Activated naive CD8-positive, alpha-beta T cell (primary cell): ENCODE data around the gene ANKRD49.

Source experiments
- H3K27ac Mint-ChIP-seq: one replicate; pipeline ENCODE4 v1.8.0; 2021; ENCODE audit warnings: mixed read lengths
- H3K27me3 Mint-ChIP-seq: one replicate; pipeline ENCODE4 v1.8.0; 2021; ENCODE audit warnings: mixed read lengths
- H3K36me3 Mint-ChIP-seq: one replicate; pipeline ENCODE4 v1.8.0; 2021; ENCODE audit warnings: mixed read lengths
- H3K4me1 Mint-ChIP-seq: one replicate; pipeline ENCODE4 v1.8.0; 2021; ENCODE audit warnings: low read depth, mixed read lengths
- H3K4me3 Mint-ChIP-seq: one replicate; pipeline ENCODE4 v1.8.0; 2021; ENCODE audit warnings: mild to moderate bottlenecking, mixed read lengths
- H3K9me3 Mint-ChIP-seq: one replicate; pipeline ENCODE4 v1.8.0; 2021; ENCODE audit warnings: low read depth, mixed read lengths

ANKRD49 gene

DNA sequence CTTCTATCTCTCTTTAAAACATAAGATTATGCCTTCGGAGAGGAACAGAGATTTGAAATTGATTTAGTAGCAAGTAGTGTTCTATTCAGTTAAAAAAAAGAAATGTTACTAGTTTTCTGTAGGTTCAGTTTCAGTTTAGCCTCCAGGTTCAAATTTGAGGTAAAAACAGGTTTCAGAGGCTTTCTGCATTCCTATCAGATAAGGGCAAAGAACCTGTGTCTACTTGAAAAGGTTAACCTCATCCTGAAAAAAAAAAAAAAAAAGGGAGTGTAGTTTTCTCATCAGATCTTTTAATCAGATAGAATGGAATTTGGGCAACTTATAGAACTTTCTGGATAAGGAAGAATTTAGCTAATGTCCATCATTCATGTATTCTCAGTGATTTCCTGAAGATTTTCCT lies 30.6 kb downstream of the ANKRD49 start:
- H3K27me3 Mint-ChIP-seq, result peaks cover 4% of the 10 kb centered on the region
- H3K27ac Mint-ChIP-seq, result no peak overlapping the region
- H3K36me3 Mint-ChIP-seq, result no peaks in the 10 kb centered on the region
- H3K4me1 Mint-ChIP-seq, result no peaks in the 10 kb centered on the region
- H3K9me3 Mint-ChIP-seq, result no peaks in the 10 kb centered on the region
- H3K4me3 Mint-ChIP-seq, result no peak overlapping the region

DNA sequence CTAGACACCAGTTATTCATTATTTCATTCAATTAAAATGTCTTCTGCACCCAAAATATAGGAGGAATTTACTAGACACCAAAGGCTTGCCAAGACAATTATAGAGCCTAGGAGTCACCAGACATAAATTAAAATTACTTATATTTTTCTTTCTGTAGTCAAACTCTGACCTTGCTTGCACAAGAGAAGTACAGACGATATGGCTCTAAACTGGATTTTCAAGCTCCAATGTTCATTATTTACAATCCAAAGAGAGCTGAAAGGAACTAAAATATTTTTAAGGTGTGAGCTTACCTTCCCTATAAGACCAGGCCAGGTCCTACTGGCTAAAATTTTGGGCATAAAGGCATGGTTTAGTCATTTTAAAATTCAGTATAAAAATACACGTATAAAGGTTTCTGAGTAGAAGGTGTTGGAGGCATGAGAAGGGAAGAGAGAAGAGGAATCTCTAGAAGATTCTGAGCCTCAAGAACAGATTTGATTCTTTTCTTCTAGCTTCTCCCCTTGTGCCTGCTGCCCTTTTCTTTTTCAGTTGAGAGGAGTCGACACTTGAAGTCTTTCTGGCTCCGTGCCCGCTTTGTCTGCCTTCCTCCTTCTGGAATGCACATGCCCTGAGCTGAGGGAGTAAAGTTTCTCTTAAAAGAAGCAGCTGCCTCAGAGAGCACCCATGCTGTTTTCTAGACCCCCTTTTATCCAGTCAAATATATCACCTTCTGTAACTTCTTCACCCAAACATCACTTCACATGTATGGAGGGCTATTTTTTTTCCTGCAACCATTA lies 32.0 kb downstream of the ANKRD49 start:
- peaks cover 6% of the 10 kb centered on the region for H3K27me3 Mint-ChIP-seq
- no peak overlapping the region for H3K27ac Mint-ChIP-seq
- no peaks in the 10 kb centered on the region for H3K4me1 Mint-ChIP-seq
- no peaks in the 10 kb centered on the region for H3K36me3 Mint-ChIP-seq
- H3K4me3 Mint-ChIP-seq, result no peak overlapping the region
- H3K9me3 Mint-ChIP-seq, result no peaks in the 10 kb centered on the region

DNA sequence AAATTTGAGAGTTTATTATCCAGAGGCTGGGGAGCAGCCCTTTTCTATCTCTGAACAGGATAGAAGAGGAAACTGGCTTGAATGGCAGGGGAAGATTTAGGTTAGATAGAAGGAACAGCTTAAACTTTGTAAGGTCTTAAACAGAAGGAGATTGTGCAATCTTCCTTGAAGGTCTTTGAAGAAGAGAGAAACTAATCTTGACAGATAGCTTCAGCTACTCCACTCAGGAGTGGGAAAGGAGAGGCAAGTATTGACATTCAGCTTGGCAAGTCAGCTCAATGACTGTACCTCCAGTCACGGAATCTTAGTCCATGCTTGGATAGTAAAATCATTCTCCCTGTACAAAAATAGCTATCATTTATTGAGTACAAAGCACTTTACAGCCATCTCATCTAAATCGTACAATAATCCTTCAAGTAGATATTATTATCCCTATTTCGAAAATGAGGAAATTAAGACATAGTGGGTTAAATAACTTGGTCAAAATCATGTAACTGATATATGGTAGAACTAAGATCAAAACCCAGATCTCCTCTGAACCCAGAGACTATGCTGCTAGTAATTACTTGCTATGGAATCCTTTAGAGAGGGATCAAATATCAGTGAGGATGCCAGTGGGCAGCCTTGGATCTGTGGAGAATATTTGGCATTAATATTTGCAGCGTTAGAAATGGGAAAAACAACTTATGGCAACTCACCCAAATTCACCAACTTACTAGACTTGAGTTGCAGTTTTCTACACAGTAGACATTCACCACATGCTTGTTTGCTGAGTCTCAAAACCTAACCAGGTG lies 33.1 kb downstream of the ANKRD49 start:
- no peaks in the 10 kb centered on the region for H3K4me1 Mint-ChIP-seq
- peaks cover 8% of the 10 kb centered on the region for H3K27me3 Mint-ChIP-seq
- no peak overlapping the region for H3K4me3 Mint-ChIP-seq
- no peaks in the 10 kb centered on the region for H3K36me3 Mint-ChIP-seq
- no peak overlapping the region for H3K27ac Mint-ChIP-seq
- H3K9me3 Mint-ChIP-seq, result no peaks in the 10 kb centered on the region

DNA sequence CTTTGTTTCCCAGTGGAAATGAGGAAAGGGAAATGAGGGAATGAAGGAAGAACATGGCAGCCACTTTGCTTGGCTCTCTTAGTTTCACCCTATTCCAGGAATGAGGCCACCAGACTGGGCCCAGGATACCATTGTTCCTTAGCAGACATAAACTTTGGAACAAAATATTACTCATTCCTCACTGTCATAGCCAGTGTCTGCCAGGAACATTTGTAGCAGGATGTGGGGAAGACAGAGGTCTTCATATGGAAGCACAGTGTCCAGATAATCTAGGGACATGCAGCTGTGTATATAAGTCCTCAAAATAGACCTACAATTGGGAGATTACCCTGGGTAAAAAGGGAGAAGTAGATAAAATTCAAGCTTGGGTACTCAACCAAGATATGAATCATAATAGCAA lies 34.8 kb downstream of the ANKRD49 start:
- H3K4me3 Mint-ChIP-seq, result no peak overlapping the region

DNA sequence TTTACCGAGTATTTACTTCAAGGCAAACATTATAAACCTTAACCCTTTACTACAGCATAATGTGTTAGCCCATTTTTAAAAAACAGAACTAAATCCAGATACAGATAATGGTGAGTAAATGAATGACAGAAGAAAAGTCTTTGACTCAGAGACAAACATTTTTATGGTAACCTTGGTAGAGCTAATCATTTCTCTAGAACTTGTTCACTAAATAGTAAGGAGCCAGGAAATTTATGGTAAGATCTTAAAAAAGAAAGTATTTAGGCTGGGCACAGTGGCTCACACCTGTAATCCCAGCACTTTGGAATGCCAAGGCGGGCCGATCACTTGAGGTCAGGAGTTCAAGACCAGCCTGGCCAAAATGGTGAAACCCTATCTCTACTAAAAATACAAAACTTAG lies 38.4 kb downstream of the ANKRD49 start:
- H3K9me3 Mint-ChIP-seq, result no peaks in the 10 kb centered on the region
- no peak overlapping the region for H3K4me3 Mint-ChIP-seq
- no peaks in the 10 kb centered on the region for H3K4me1 Mint-ChIP-seq
- no peaks in the 10 kb centered on the region for H3K36me3 Mint-ChIP-seq
- no peak overlapping the region for H3K27ac Mint-ChIP-seq
- peaks cover 19% of the 10 kb centered on the region for H3K27me3 Mint-ChIP-seq

More for the DNA sequence above, 34.8 kb downstream of the ANKRD49 start:
- H3K27ac Mint-ChIP-seq, result no peak overlapping the region
- H3K36me3 Mint-ChIP-seq, result no peaks in the 10 kb centered on the region
- H3K4me1 Mint-ChIP-seq, result no peaks in the 10 kb centered on the region
- H3K9me3 Mint-ChIP-seq, result no peaks in the 10 kb centered on the region
- H3K27me3 Mint-ChIP-seq, result peaks cover 10% of the 10 kb centered on the region

DNA sequence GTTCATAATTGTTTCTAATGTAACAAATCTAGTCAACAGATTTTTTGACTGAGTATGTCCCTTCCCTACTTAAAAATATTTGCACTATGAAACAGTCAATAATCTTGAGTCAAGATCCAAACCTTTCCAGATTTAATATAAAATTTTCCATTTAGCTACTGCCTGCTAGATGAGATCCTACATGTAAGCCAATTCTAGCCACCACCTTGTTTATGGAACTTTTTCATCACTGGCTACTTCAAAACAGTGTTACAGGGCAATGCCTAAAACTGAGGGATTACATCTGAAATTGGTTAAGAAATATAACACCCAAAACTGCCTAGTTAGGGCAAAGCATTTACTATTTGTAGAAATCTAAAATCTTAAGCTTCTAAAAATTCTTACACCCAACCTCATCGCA lies 39.4 kb downstream of the ANKRD49 start:
- Mint-ChIP-seq H3K27me3 (peaks cover 21% of the 10 kb centered on the region), H3K4me3 (no peak overlapping the region), H3K36me3 (no peaks in the 10 kb centered on the region), H3K27ac (no peak overlapping the region), H3K9me3 (no peaks in the 10 kb centered on the region), H3K4me1 (no peaks in the 10 kb centered on the region)

DNA sequence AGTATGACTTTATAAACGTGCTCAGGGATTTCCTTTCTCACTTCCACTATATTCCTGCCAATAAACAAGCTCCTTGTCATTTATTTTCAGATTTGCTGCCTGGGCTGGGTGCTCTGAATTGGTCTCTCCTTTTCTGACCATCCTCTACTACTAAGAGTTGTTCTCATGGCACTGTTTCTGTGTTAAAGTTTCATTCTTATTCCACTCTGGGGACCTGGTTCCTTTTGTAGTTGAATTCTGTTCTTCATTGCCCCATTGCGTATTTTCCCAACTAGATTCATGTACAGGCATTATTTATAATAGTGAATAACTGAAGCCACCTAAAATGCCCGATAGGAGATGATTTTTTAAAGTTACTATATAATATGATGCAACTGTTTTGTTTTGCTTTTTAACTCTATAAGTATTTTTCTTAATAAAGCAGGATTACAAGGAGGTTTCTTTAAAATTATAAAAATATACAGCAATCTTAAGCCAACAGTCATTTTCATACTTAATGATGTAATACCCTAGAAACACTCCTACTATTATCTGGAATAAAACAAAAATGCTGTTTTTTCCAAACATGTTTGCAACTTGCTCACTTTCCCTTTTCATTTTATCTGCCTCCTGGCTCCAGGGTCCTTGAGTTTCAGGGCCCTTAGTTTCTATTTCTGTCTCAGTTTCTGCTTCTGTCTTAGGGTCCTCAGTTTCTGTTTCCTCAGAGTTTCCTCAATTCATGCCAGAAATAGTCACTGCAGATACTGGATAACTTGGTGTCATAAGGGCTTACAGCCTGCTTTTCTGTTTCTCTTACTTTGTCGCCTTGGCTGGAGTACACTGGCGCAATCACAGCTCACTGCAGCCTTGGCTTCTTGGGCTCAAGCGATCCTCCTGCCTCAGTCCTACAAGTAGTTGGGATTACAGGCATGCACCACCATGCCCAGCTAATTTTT lies 40.2 kb downstream of the ANKRD49 start:
- no peak overlapping the region for H3K4me3 Mint-ChIP-seq
- H3K36me3 Mint-ChIP-seq, result no peaks in the 10 kb centered on the region
- no peaks in the 10 kb centered on the region for H3K4me1 Mint-ChIP-seq
- H3K9me3 Mint-ChIP-seq, result no peaks in the 10 kb centered on the region
- H3K27ac Mint-ChIP-seq, result no peak overlapping the region
- peaks cover 23% of the 10 kb centered on the region for H3K27me3 Mint-ChIP-seq

DNA sequence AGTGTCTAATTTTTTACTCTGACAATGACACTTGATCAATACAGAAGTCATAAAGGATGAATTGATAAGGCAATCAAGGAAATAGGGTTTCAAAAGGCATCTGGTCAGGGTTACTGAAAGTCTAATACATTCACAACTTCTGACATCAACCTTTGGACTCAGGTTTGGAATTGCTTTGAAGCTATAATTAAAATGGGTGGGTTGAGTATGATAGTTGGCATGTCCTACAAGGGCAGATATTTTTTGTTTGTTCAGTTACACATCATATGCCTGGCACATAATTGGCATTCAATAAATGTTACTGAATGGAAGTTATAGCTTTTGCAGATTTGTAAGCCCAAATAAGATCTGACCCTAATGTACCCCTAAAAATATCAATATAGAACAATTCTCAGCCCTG lies 42.6 kb downstream of the ANKRD49 start:
- no peak overlapping the region for H3K4me3 Mint-ChIP-seq
- H3K36me3 Mint-ChIP-seq, result no peaks in the 10 kb centered on the region
- no peaks in the 10 kb centered on the region for H3K4me1 Mint-ChIP-seq
- no peak overlapping the region for H3K27ac Mint-ChIP-seq
- peaks cover 19% of the 10 kb centered on the region for H3K27me3 Mint-ChIP-seq
- no peaks in the 10 kb centered on the region for H3K9me3 Mint-ChIP-seq

DNA sequence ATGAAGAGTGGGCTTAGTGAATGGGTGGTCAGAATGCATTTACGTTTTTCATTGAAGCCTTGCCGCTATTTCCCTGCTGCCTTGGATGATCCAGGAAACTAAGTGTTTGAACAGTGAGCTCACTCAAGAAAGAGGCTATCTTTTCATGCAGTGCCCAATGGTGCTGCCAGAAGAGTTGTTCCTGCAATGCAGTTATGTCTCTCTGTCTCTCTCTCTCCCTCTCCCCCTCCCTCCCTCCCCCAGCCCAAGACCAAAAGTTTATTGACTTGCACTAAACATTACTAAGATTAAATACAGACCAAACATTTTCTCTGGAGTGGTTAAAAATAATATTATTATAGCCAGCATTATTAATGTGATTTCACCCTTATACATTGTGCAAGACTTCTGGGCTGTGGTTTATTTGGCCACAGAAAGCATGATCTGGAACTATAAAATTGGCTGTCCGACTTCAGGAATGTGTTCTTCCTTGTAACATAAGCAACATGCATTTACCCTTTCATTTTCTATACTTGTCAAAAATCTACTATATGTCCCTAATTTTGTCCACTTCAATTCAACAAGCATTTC lies 43.3 kb downstream of the ANKRD49 start:
- Mint-ChIP-seq H3K9me3 (no peaks in the 10 kb centered on the region), H3K4me1 (peaks cover 2% of the 10 kb centered on the region), H3K4me3 (no peak overlapping the region), H3K36me3 (no peaks in the 10 kb centered on the region), H3K27ac (no peak overlapping the region), H3K27me3 (peaks cover 19% of the 10 kb centered on the region)

DNA sequence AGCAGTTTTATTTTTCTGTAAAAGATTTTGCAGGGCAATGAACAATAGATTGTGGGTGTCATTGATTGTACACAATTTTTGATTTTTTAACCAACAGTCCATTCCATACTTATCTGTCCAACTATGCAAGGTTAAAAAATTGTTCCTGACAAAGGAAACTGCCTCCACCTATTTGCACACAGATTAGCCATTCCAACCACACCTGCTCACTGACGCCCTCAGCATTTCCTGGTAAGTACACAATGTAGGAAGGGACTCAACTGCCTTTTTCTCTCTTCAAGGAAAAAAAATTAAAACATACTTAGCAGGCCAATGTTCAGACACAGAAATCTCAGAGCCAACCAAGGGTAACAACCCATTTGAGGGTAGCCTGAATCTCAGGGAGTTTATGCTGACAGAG lies 45.6 kb downstream of the ANKRD49 start:
- H3K36me3 Mint-ChIP-seq, result no peaks in the 10 kb centered on the region
- H3K27me3 Mint-ChIP-seq, result peaks cover 14% of the 10 kb centered on the region
- no peaks in the 10 kb centered on the region for H3K9me3 Mint-ChIP-seq
- H3K4me1 Mint-ChIP-seq, result peaks cover 11% of the 10 kb centered on the region
- no peak overlapping the region for H3K27ac Mint-ChIP-seq
- no peak overlapping the region for H3K4me3 Mint-ChIP-seq

DNA sequence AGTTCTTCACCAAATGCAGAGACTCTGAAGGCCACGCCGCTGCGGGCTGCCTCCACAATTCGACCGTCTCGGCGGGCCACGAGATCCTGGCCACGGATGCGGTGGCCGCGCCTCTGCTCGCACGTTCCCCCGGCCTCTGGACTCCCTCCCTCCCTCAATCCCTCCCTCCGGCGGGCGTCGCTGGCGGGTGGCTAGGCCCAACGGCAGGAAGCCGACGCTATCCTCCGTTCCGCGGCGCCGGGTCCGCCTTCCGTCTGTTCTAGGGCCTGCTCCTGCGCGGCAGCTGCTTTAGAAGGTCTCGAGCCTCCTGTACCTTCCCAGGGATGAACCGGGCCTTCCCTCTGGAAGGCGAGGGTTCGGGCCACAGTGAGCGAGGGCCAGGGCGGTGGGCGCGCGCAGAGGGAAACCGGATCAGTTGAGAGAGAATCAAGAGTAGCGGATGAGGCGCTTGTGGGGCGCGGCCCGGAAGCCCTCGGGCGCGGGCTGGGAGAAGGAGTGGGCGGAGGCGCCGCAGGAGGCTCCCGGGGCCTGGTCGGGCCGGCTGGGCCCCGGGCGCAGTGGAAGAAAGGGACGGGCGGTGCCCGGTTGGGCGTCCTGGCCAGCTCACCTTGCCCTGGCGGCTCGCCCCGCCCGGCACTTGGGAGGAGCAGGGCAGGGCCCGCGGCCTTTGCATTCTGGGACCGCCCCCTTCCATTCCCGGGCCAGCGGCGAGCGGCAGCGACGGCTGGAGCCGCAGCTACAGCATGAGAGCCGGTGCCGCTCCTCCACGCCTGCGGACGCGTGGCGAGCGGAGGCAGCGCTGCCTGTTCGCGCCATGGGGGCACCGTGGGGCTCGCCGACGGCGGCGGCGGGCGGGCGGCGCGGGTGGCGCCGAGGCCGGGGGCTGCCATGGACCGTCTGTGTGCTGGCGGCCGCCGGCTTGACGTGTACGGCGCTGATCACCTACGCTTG lies 50.2 kb downstream of the ANKRD49 start, which contains the start of gene FUT4:
TSS of gene FUT4 (plus strand) at position 227 of the 951 bp plus-strand sequence. CDS start at position 440, 213 bp downstream.
- peaks cover 42% of the 10 kb centered on the region for H3K4me1 Mint-ChIP-seq
- H3K9me3 Mint-ChIP-seq, result no peaks in the 10 kb centered on the region
- H3K27me3 Mint-ChIP-seq, result no peaks in the 10 kb centered on the region
- no peaks in the 10 kb centered on the region for H3K36me3 Mint-ChIP-seq
- peak within 1 kb of the TSS; percentile 98 for H3K4me3 Mint-ChIP-seq
- peak within 1 kb of the TSS; percentile 99 for H3K27ac Mint-ChIP-seq

DNA sequence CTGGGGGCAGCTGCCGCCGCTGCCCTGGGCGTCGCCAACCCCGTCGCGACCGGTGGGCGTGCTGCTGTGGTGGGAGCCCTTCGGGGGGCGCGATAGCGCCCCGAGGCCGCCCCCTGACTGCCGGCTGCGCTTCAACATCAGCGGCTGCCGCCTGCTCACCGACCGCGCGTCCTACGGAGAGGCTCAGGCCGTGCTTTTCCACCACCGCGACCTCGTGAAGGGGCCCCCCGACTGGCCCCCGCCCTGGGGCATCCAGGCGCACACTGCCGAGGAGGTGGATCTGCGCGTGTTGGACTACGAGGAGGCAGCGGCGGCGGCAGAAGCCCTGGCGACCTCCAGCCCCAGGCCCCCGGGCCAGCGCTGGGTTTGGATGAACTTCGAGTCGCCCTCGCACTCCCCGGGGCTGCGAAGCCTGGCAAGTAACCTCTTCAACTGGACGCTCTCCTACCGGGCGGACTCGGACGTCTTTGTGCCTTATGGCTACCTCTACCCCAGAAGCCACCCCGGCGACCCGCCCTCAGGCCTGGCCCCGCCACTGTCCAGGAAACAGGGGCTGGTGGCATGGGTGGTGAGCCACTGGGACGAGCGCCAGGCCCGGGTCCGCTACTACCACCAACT lies 51.0 kb downstream of the ANKRD49 start:
- no peaks in the 10 kb centered on the region for H3K9me3 Mint-ChIP-seq
- no peaks in the 10 kb centered on the region for H3K27me3 Mint-ChIP-seq
- H3K4me1 Mint-ChIP-seq, result peaks cover 44% of the 10 kb centered on the region
- peak overlapping the region; percentile 81 for H3K4me3 Mint-ChIP-seq
- no peak overlapping the region for H3K27ac Mint-ChIP-seq
- no peaks in the 10 kb centered on the region for H3K36me3 Mint-ChIP-seq
